ENCODE measurements around the gene UCK2.

Gene UCK2

DNA sequence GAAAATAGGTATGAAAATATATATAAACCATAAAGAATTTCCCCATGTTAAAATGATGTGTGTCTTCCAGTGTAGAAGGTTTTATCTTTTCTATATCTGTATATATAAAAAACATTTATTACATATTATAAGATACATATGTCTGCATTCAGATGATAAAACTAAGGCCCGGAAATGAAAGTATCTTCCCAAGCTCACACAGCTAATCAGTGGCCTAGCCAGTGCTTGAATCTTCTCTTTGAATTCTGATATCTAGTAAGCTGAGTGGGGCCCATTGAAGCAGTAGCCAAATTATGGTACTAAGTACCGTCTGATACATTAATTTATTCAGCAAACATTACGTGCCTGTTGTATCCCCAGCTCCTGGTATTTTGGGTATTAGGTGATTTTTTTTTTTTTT lies 28.6 kb downstream of the UCK2 start:
- no peak for DNase-seq

DNA sequence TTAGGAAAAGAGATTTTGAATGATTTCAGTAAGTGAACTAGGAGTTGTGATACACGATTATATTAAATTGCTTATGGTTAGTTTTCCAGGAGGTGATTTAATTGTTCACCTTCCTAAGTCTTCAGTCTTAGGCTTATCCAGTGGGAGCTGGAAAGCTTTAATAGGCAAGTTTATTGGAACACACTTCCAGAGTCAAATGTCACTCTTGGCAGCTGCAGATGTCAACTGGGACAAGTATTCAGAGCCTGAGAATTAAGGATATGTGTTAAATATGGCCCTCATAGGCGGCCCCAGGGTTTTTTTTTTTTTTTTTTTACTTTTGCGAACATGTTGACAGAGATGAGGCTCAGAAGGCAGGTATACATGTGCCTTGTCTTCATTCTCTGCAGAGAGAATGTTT lies 29.2 kb downstream of the UCK2 start:
- no peak for DNase-seq

- DNase-seq = no peak
Observed at GRCh38 chr1:165857046-165857801, 29.8 kb downstream of the UCK2 start.

DNA sequence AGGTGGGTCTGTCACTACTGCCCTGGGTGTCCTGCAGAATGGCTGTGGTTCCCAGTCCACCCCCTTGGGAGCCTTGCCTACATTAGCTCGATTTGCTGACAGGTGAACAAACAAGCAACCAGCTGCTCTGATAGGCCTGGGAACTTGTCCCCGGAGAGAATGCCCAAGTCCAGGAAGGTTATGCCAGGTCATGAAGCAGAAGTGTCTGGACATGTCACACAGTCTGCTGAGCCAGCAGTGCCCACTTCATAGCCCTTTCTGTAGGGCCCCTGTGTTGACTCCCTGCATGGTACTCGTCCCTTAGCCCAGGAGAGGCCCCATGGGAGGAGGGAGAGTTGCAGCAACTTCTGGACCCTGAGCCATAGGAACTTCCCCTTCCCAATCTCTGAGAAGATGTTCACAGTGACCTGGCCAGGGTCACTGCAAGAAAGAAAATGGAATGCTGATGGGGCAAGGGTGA lies 31.0 kb downstream of the UCK2 start:
- DNase-seq = peak in 2 of 3 experiments; percentile 72 to 93

- DNase-seq = peak in 1 of 3 experiments; percentile 46
Observed at GRCh38 chr1:165858967-165859845, 31.8 kb downstream of the UCK2 start.

DNA sequence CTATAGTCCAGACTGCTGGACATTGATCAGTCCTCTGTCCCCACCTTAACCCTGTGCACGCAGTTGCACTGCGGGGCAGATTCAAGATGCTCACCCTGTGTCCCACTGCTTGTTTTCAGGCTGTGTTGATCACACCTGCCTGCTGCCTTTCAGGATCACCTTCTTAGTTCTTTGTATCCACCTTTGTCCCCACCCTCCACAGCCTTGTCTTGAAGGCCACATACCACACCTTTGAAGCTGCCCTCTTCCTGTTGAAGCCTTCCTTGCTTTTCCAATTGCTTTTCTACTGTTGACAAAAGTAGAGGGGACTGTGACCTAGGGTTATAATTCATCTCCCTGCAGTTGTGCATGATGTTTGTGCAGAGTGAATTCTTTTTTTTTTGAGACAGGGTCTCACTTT lies 32.7 kb downstream of the UCK2 start:
- DNase-seq = no peak

- DNase-seq = peak in 2 of 3 experiments; percentile 14 to 49
Observed at GRCh38 chr1:165861911-165862310, 34.5 kb downstream of the UCK2 start.

GRCh38 chr1:165862448-165862847 lies 35.0 kb downstream of the UCK2 start:
- DNase-seq = no peak

DNA sequence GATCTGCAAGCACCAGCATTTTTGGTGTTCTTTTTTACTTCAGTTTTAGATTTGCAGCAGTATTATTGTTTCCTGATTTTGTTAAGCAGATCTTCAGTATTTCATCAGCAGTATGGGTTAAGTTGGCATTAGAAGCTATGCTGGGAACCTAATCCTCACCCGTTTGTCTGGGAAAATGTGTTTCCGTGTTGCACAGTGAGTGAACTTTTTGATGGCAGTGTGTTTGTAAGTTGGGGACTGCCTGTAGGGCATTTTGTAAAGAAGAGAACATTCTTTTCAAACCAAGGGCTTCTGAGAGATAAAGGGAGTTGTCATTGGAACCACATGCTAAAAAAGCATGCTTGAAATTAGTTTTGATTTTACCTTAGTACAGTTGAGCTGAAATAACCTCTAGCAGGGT lies 35.9 kb downstream of the UCK2 start:
- no peak for DNase-seq

- DNase-seq = no peak
Observed at GRCh38 chr1:165865633-165866340, 38.4 kb downstream of the UCK2 start.

DNA sequence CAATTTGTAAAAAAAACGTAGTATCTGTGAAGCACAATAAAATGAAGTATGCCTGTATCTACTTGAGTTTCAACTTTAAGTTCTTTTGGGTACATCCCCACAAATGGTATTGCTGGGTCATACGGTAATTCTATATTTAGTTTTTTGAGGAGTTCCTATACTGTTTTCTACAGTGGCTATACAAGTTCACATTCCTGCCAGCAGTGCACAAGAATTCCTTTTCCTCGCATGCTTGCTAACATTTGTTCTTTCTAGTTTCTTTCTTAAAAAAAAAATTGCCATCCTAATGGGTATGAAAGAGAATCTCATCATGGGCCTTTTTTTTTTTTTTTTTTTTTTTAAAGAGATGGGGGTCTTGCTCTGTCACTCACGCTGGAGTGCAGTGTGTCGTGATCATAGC lies 41.9 kb downstream of the UCK2 start:
- no peak for DNase-seq

DNA sequence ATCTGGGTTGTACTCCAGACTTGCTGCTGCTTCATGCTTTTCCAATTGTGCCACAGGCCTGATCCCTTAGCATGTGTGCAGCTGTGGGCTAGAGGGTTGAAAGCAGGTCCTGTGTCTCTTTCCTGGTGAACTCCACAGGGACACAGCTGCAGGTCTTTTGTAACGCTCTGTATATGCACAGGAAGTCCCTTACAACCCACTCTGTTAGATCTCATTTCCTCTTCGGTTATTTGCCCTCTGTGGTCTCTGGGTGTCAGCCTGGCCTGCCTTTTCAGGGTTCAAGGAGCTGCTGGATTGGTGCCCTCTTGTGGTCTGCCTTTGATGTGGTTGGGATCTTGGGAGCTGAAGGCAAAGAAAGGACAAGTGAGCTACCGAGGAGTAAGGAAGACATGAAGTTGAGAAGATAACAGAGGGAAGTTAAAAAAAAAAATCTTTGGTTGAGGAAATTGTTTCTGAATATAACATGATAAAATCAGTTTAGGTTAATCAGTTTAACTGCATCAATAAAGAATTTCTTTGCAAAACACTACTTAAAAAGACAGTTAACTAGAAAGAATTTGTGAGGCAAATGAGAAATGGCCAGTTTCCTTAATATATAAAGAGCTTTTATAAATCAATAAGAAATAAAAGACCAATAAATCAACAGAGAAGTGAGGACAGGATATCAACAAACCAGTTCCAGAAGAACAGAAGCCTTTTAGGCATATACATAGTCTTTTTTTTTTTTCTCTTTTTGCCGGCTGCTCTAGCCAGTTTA lies 44.1 kb downstream of the UCK2 start:
- peak in 2 of 3 experiments; percentile 44 to 76 for DNase-seq

DNA sequence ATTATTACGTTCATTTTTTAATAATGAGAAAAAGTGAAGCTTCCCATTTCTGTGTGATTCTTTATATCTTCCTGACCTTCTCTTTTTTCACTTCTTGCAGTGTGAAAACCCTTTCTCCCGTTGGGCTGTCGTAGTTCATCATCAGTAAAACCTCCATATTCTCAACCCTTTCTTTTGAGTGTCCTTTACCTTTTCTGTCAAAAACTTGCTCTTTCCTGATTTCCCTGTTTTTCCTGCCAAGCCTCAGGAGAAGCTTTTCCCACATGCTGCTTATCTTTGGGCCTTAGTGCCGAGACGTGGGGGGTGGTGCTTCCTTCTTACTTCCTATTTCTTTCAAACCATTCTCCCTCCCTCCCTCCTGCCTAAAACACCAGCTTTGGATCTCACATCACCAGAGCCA lies 46.1 kb downstream of the UCK2 start:
- DNase-seq = no peak

GRCh38 chr1:165874643-165875042 lies 47.2 kb downstream of the UCK2 start:
- DNase-seq = no peak

DNA sequence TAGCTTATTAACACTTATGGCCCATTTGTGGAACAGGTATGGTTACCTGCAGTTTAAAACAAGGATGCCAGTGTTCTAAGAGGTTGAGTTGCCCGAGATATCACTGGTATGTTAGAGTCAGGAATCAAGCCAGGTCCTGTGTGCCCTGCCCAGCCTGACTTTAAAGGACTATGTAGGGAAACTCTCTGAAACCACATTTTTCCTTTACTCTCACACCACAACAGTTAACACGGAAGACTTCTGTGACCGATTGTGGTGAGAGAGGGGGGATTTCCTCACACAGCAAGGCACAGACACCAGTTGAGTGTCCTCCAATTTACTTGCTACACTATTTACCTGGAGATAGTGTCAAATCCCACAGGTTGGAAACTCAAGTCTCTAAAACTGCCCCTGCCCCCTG lies 47.8 kb downstream of the UCK2 start:
- DNase-seq = no peak

- no peak for DNase-seq
Observed at GRCh38 chr1:165875604-165876003, 48.2 kb downstream of the UCK2 start.

GRCh38 chr1:165876121-165876520 lies 48.7 kb downstream of the UCK2 start:
- DNase-seq = no peak

- DNase-seq = no peak
Observed at GRCh38 chr1:165877411-165877810, 50.0 kb downstream of the UCK2 start.

GRCh38 chr1:165877940-165878556 lies 50.6 kb downstream of the UCK2 start:
- DNase-seq = no peak

- no peak for DNase-seq
Observed at GRCh38 chr1:165879946-165880345, 52.5 kb downstream of the UCK2 start.

GRCh38 chr1:165880993-165881392 lies 53.6 kb downstream of the UCK2 start:
- DNase-seq = no peak

- no peak for DNase-seq
Observed at GRCh38 chr1:165882168-165882837, 54.9 kb downstream of the UCK2 start.
